CD4-positive, alpha-beta T cell treated with Interleukin-17A for 4 hours (primary cell): Measurements from ENCODE around the gene JRKL.

Experiments
- DNase-seq: peaks from one replicate; pipeline ENCODE4 v3.0.0-alpha.2; 2020; ENCODE audit warnings: mixed read lengths

The JRKL gene

GRCh38 chr11:96389720-96390487 is at the start of gene JRKL, which contains the start of gene CCDC82:
TSS of gene JRKL (plus strand) at chr11:96390013. CDS start at chr11:96390650, 637 bp downstream.
TSS of gene CCDC82 (minus strand) at chr11:96389912. CDS start at chr11:96384747, 5,165 bp downstream.
- peak; percentile 99 for DNase-seq

- DNase-seq = no peak
These were observed 49.3 kb upstream of the JRKL start for GRCh38 chr11:96340555-96340885.

- DNase-seq = peak; percentile 70
These were observed 48.4 kb upstream of the JRKL start for GRCh38 chr11:96341211-96342013.

- DNase-seq = no peak
These were observed 47.5 kb upstream of the JRKL start for GRCh38 chr11:96342014-96342960.

DNA sequence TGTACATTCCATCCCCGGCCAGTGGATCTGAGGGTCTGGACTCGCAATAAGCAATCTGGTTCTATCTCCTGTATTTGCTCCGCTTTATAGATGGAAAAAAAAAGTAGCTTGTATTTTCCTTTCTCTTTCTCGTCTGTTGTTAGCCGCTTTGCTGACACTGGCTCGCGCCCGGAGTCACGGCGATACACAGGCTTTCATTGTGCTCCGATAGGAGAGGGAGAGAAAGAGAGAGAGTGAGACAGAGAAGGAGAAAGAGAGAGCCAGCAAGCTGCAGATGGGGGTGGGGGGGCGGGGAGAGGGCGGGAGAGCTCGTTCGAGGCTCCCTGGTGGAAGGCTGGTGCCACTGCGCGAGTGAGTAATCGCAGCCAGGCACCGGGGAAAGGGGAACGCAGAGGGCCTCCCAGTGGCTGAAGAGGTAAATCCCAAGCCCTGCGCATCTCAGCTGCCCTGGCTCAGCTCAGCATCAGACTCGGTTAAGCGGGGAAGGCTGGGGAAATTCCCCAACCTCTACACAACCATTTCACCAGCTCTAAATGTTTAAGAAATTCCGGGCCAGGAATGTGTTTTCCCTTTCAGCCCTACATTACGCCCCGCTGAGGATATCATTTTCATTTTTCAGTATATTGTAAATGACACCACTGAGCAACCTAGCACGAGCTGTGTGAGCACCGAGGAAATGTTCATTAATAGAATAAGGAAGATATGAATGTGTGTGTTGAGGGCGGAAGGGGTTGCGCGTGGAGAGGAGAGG is 46.7 kb upstream of the JRKL start, which contains the start of gene MAML2:
MAML2 (minus strand) TSS at position 235 of the 751 bp plus-strand sequence. CDS start 1,300 bp downstream, outside the sequence.
- peak; percentile 93 for DNase-seq

DNA sequence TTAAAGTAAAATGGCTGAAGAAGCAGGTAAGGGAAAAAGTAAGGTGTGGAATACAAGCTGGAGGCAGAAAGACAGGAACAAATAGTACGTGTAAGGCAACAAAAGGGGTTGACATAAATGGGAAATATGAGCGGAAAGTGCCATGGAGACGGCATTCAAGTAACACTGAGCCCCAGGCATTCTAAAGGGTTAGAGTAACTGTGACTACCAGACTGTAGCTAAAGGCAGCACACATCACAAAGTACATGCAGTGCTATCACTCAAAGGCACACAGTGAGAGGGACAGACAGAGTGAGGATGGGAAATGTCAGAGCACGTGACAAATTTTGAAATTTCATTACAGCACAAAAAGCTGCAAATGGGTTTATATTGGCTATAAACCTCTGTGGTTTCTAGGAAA is 33.0 kb upstream of the JRKL start:
- no peak for DNase-seq

DNA sequence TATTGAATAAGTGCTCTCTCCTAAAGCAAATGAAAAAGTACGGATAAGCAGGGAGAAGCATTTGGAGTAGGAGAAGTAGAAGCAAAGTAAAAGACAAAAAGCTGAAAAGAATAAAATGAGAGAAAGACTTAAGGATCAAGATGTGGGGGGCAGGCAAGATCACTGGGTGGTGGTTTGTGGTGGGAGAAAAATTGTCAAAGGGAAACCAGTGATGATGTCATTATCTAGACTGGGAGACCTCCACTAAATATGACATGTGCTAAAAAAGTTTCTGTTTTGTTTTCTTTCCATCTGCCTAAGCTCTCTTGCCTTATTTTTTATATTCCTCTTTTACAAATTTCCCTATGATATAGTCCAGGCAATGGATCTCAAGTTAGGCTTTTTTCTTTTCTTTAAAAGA is 32.0 kb upstream of the JRKL start:
- DNase-seq = no peak

DNA sequence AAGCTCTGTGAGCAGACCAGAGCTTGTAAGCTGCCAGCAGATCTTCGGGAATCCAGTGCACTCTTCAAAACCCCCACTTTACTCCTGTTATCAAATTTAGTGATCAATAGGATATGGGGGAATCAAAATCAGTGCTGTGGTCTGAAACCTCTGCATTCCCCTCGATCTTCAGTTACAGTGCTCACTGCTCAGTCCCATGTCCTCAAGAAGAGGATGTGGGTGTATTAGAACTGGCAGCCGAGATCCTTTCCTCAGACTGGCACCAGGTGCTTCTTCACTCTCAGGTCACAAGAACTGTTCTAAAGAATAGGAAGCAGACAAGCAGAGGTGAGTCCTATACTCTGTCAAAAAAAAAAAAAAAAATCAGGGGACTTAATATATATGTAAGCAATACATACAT is 31.5 kb upstream of the JRKL start:
- DNase-seq = no peak

DNA sequence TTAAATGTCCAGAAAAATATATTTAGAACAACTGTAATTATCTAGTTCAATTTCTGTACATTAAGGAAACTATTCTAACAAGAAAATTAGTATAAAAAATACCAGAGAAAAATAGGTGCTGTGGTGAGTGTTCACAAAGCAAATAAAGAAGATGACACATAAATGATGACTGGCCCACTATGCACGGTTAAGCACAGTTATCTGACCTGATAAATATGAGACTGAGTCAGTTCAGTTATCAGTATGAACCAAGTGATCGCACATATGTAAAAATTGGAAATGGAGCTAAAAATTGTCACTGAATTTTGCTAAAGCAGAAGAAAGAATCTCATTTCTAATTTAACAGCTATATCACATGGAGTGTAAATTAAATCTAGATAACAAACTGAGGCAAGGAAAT is 28.0 kb upstream of the JRKL start:
- no peak for DNase-seq

GRCh38 chr11:96365493-96365892 is 24.3 kb upstream of the JRKL start:
- no peak for DNase-seq

GRCh38 chr11:96366024-96366423 is 23.8 kb upstream of the JRKL start:
- DNase-seq = no peak

DNA sequence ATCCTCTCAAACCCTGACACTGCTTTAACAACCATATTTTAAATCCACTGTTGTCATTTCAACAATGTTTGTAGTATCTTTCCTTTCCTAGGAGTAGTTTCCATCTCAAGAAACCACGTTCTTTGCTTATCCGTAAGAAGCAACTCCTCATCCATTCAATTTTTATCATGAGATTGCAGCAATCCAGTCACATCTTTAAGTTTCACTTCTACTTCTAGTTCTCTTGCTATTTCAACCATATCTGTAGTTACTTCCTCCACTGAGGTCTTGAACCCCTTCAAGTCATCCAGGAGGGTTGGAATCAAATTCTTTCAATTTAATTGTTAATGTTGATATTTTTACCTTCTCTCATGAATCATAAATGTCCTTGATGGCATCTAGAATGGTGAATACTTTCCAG is 22.5 kb upstream of the JRKL start:
- DNase-seq = no peak

DNA sequence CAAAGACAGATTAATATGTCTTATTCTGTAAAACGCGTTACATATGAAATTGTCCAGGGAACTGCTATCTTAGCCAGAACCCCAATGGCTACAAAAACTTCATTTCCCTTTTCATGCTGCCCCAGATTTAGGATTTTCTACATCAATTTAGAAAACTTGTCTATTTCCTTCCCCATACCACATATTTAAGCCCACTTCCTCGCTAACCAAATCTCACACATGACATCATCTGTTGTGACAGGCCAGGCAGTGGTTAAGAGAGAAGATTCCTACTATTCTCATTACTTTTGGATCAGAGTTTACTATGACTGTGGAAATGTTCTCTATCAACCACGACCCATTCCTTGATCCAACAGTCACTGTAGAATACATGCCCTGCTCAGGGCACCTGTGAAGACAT is 16.0 kb upstream of the JRKL start:
- no peak for DNase-seq

- DNase-seq = no peak
These were observed 13.0 kb upstream of the JRKL start for GRCh38 chr11:96376796-96377195.

DNA sequence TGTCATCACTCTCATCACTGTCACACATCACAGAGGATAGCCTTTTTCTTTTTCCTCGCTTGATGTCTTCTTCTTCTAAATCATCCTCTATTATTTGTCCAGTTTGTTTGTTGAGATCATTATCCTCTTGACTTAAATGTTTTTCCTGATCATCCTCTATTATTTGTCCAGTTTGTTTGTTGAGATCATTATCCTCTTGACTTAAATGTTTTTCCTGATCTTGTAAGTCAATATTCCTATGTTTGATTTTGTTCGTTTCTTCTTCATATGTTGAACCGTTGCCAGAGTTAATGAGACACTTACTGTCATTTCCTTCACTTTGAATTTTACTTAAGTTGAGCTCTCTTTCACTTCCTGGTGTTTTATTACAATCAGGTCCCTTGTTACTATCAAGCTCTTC is 5.7 kb upstream of the JRKL start:
- DNase-seq = no peak

GRCh38 chr11:96385187-96385586 is 4.6 kb upstream of the JRKL start:
- no peak for DNase-seq

- DNase-seq = no peak
These were observed 708 bp upstream of the JRKL start for GRCh38 chr11:96388891-96389719.

GRCh38 chr11:96390488-96390792 is 627 bp downstream of the JRKL start:
- no peak for DNase-seq

DNA sequence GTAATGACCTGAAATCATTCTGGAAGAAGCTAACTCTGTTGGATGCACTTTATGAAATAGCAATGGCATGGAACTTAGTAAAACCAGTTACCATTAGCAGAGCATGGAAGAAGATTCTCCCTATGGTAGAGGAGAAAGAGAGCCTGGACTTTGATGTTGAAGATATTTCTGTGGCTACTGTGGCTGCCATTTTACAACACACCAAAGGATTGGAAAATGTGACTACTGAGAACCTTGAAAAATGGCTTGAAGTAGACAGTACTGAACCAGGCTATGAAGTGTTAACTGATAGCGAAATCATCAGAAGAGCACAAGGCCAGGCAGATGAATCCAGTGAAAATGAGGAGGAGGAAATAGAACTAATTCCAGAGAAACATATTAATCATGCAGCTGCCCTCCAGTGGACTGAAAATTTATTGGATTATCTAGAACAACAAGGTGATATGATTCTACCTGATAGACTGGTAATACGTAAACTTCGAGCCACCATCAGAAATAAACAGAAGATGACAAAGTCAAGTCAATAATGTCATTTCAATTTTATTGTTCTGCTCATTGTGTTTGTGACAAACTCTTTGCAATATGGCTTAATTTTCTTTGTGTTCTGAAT is 2.0 kb downstream of the JRKL start:
- no peak for DNase-seq

GRCh38 chr11:96393753-96394348 is 4.0 kb downstream of the JRKL start:
- DNase-seq = peak; percentile 13

GRCh38 chr11:96394773-96395172 is 5.0 kb downstream of the JRKL start:
- no peak for DNase-seq
